NT2/D1 (cell line): ENCODE measurements around the gene RNU1-4.
A peak's percentile ranks its signal among the peaks of the same experiment; 100 is the strongest.
"Not testable (repeated sequence)": the region's sequence is repeated elsewhere in the genome, so short reads cannot be mapped to it uniquely, and the experiment has no call there.

Experiments used
- DNase-seq: peaks from one replicate; pipeline ENCODE4 v3.0.0-alpha.2; 2011; ENCODE audit warnings: low read depth, low spot score
- H3K27me3 ChIP-seq: 2 replicates; pipeline ENCODE4 v1.6.0; 2011; ENCODE audit warnings: mild to moderate bottlenecking; ENCODE audit not compliant: insufficient read length, insufficient read depth
- H3K36me3 ChIP-seq: 2 replicates; pipeline ENCODE4 v1.6.1; 2011; ENCODE audit warnings: mild to moderate bottlenecking, low read length, mixed read lengths; ENCODE audit not compliant: insufficient read depth, insufficient read length
- H3K4me1 ChIP-seq: 2 replicates; pipeline ENCODE4 v1.5.1; 2011; ENCODE audit not compliant: insufficient read depth, insufficient read length
- H3K4me3 ChIP-seq: 2 replicates; pipeline ENCODE4 v1.5.1; 2011; ENCODE audit warnings: low read depth; ENCODE audit not compliant: insufficient read length
- H3K9ac ChIP-seq: 2 replicates; pipeline ENCODE4 v1.6.0; 2011; ENCODE audit warnings: low read depth; ENCODE audit not compliant: insufficient read length
- H3K9me3 ChIP-seq: 2 replicates; pipeline ENCODE4 v1.5.1; 2011; ENCODE audit warnings: mild to moderate bottlenecking, low read length; ENCODE audit not compliant: insufficient read depth

RNU1-4 gene

GRCh38 chr1:16701189-16701588 lies 39.1 kb upstream of the RNU1-4 start:
- not testable (repeated sequence) for H3K4me1 ChIP-seq, H3K36me3 ChIP-seq, H3K27me3 ChIP-seq, H3K9ac ChIP-seq, H3K4me3 ChIP-seq, H3K9me3 ChIP-seq, DNase-seq

DNA sequence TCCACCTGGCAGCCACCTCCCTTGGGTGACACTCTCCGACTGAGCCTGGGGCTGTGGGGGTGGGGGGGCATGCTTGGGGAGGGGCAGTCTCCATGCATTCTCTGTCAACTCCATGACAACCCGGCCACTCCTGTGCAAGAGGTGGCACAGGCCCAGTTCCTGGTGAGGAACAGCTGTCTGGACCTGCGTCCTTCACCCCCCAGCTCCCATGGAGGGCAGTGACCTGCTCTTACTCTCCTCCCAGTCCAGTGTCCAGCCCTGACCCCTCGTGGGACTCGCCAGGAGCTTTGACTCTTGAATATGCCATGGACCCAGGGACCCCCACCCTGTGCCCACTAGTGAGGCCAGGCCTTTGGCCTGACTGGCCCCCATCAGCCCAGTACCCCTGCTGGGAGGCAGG lies 38.0 kb upstream of the RNU1-4 start:
- not testable (repeated sequence) for DNase-seq, H3K9me3 ChIP-seq, H3K4me3 ChIP-seq, H3K27me3 ChIP-seq, H3K9ac ChIP-seq, H3K4me1 ChIP-seq, H3K36me3 ChIP-seq

- H3K4me1 ChIP-seq, H3K9me3 ChIP-seq, H3K4me3 ChIP-seq, H3K36me3 ChIP-seq, H3K9ac ChIP-seq, DNase-seq, H3K27me3 ChIP-seq: not testable (repeated sequence)
Observed at GRCh38 chr1:16703141-16703540, 37.2 kb upstream of the RNU1-4 start.

- H3K9me3 ChIP-seq, H3K4me1 ChIP-seq, H3K27me3 ChIP-seq, H3K9ac ChIP-seq, DNase-seq, H3K36me3 ChIP-seq, H3K4me3 ChIP-seq: not testable (repeated sequence)
Observed at GRCh38 chr1:16703602-16704001, 36.7 kb upstream of the RNU1-4 start.

GRCh38 chr1:16704076-16704475 lies 36.2 kb upstream of the RNU1-4 start:
- DNase-seq, H3K9ac ChIP-seq, H3K27me3 ChIP-seq, H3K4me3 ChIP-seq, H3K4me1 ChIP-seq, H3K36me3 ChIP-seq, H3K9me3 ChIP-seq: not testable (repeated sequence)

- not testable (repeated sequence) for H3K36me3 ChIP-seq, H3K9me3 ChIP-seq, H3K4me3 ChIP-seq, H3K27me3 ChIP-seq, DNase-seq, H3K4me1 ChIP-seq, H3K9ac ChIP-seq
Observed at GRCh38 chr1:16704502-16705100, 35.7 kb upstream of the RNU1-4 start.

DNA sequence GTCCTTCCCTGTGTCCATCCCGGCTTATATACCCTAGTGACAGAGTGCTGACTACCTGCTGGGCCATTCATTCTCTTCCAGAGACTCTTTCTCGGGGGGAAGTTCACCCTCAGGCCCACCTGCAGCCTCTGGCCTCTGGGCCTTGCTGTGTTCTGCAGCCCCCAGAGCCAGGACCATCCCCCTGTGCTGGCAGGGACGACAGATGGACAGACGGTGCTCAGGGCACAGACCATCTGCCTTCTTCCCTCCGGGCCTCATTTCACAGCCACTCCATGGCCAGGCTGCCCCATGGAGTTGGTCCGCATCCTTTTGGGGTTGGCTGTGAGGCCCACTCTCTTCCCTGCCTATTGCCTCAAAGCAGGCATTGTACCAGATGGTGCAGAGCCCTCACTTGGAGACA lies 34.0 kb upstream of the RNU1-4 start:
- not testable (repeated sequence) for DNase-seq, H3K36me3 ChIP-seq, H3K4me1 ChIP-seq, H3K9me3 ChIP-seq, H3K27me3 ChIP-seq, H3K9ac ChIP-seq, H3K4me3 ChIP-seq

DNA sequence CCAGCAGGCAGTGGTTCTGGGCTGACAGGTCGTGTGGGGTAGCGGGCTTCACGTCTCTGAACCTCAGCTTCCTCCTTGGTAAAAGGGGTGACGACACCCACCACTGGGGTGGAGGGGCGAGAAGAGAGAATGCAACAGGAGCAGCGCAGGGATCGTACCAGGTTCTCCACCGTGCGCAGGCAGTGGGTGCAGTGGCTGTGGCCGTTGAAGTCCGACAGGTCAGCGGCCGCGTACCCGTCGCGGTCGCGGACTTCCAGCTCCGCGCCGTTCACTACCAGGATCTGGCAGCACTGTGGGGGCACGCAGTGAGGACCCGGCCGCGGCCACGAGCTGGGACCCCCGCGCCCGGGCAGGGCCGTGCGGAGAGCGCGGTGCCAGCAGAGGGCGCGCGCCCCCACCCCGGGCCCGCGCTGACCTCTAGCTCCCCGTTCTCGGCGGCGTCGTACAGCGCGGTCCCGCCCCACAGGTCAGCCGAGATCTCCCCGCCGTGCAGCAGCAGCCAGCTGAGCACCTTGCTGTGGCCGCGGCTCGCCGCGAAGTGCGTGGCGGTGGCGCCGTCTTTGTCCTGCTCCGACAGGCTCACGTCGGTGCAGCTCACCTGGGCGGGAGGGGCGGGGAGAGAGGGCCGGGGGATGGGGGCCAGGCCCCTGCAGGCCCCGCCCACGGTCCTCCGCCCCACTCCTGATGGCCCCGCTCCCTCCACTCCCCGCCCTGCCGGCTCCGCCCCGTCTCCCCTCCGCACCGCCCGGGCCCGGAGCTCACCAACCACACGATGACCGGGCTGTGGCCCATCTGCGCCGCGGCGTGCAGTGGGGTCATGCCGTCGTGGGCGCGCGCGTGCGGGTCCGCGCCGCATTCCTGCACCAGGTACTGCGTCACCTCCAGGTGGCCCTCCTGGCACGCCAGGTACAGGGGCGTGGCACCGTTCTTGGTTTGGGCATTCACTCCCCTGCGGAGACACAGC lies 32.9 kb upstream of the RNU1-4 start:
- not testable (repeated sequence) for DNase-seq, H3K36me3 ChIP-seq, H3K9me3 ChIP-seq, H3K4me1 ChIP-seq, H3K27me3 ChIP-seq, H3K4me3 ChIP-seq
- H3K9ac ChIP-seq = peak overlapping the region; percentile 67

GRCh38 chr1:16708704-16709103 lies 31.6 kb upstream of the RNU1-4 start:
- not testable (repeated sequence) for H3K36me3 ChIP-seq, H3K4me3 ChIP-seq, H3K9me3 ChIP-seq, H3K4me1 ChIP-seq, H3K9ac ChIP-seq, H3K27me3 ChIP-seq, DNase-seq

DNA sequence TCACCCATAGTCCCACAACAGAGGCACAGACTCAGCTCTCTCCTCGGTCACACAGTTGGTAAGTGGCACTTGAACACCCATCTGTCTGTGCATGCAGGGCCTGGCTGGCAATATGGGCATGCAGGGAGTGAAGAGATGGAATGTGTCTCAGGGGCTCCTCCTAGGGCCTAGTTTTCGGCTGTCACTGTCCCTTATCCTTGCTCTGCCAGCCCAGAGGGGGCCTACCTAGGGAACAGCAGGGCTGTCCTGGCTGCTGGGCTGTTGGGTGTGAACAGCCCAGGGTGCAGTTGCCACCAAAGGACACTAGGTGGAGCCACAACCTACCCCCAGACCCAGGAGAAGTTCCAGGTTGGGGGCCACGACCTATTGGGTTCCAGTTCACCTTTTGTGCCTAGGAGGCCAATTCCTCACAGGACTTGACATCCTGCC lies 30.6 kb upstream of the RNU1-4 start:
- DNase-seq, H3K27me3 ChIP-seq, H3K9ac ChIP-seq, H3K4me1 ChIP-seq, H3K9me3 ChIP-seq, H3K4me3 ChIP-seq, H3K36me3 ChIP-seq: not testable (repeated sequence)

DNA sequence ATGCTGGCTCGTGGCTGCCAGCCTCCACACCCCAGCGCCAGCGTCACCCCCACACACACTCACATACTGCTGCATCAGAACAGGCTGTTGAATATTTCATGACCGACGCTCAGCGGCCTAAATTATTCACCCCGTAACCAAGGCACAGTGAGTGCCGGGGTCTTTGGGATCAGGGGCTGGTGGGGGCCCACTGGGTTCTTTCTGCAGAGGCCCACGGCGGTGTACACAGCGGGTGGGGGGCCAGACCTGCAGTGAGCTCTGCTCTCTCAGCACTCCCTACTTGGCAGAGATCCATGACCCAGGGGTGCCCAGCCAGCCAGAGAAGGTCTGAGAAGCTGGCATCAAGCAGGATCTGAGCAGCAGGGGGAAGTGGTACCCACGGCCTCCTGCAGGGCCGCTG lies 29.7 kb upstream of the RNU1-4 start:
- not testable (repeated sequence) for H3K4me1 ChIP-seq, H3K27me3 ChIP-seq, DNase-seq, H3K9me3 ChIP-seq, H3K36me3 ChIP-seq, H3K4me3 ChIP-seq, H3K9ac ChIP-seq

DNA sequence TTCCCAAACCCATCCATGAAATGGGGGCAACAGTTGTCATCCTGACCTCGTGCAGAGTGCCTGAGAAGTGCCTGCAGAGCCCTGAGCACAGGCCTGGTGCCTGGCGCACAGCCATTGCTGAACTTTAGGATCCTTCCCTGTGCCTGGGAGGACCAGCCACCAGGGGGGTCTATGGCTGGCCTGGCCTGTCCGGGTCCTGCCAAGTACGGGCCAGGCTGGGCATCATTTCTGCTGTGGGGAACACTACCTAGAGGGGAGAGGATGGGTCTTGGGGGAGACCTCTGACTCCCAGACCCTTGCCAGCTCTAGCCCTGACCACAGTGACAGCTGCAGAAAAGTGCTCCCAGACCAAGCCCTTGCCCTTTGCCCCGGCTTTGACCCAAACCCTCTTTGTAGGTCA lies 28.2 kb upstream of the RNU1-4 start:
- not testable (repeated sequence) for H3K4me1 ChIP-seq, H3K4me3 ChIP-seq, H3K27me3 ChIP-seq, H3K9me3 ChIP-seq, H3K9ac ChIP-seq, H3K36me3 ChIP-seq, DNase-seq
